CD14-positive monocyte (primary cell): ENCODE data around the gene C18orf63. TPM values are rescaled to one million over a fixed set of nuclear protein-coding genes. Genes with fewer than 3 reads are reported as not detected.

Experiments
- DNase-seq, 3 donors: peaks; one replicate each; pipeline ENCODE4 v3.0.0-alpha.2; 2011 to 2022
- H2AFZ ChIP-seq: 2 replicates; pipeline ENCODE4 v1.6.0; 2012; ENCODE audit warnings: mild to moderate bottlenecking, low read depth, low read length, inconsistent platforms; ENCODE audit not compliant: insufficient read depth, poor library complexity, severe bottlenecking
- H3K27ac ChIP-seq, 2 donors: 1 replicate in 1 of 2; 2 replicates in 1 of 2; pipeline ENCODE4 v1.5.1; 2012 to 2013; ENCODE audit warnings: low read length in 2 of 2, control low read depth in 1 of 2, inconsistent platforms in 1 of 2, low read depth in 1 of 2, mild to moderate bottlenecking in 1 of 2
- H3K27me3 ChIP-seq, 2 donors: one replicate each; pipeline versions ENCODE4 v1.6.0 to v1.6.1; 2011 to 2013; ENCODE audit warnings: low read length in 2 of 2; ENCODE audit not compliant: control insufficient read depth in 2 of 2, insufficient read depth in 2 of 2
- H3K36me3 ChIP-seq, 2 donors: replicated peaks in 1 of 2; 1 replicate in 1 of 2; 2 replicates in 1 of 2; pipeline versions ENCODE4 v1.5.1 to v1.6.1; 2012 to 2013; ENCODE audit warnings: low read length in 2 of 2, control low read depth in 1 of 2, inconsistent platforms in 1 of 2, mild to moderate bottlenecking in 1 of 2; ENCODE audit not compliant: insufficient read depth in 2 of 2, control insufficient read depth in 1 of 2
- H3K4me1 ChIP-seq, 2 donors: 1 replicate in 1 of 2; 2 replicates in 1 of 2; pipeline versions ENCODE4 v1.5.1 to v1.6.1; 2012 to 2013; ENCODE audit warnings: low read length in 2 of 2, control low read depth in 1 of 2, inconsistent platforms in 1 of 2, mild to moderate bottlenecking in 1 of 2, moderate library complexity in 1 of 2; ENCODE audit not compliant: insufficient read depth in 2 of 2, control insufficient read depth in 1 of 2
- H3K4me2 ChIP-seq: replicated peaks from 2 replicates; pipeline ENCODE3; 2012; ENCODE audit warnings: low read length, moderate library complexity, mild to moderate bottlenecking; ENCODE audit not compliant: poor library complexity, severe bottlenecking; ENCODE audit errors: extremely low read depth
- H3K4me3 ChIP-seq, 3 experiments: fragments of 200-600 bp in 1 of 3; sonication (generic) in 1 of 3; replicated peaks in 1 of 3; 1 replicate in 2 of 3; 2 replicates in 1 of 3; pipeline ENCODE4 v1.5.1; 2011 to 2013; ENCODE audit warnings: low read length in 3 of 3, mild to moderate bottlenecking in 3 of 3, control low read depth in 2 of 3, low read depth in 2 of 3, inconsistent platforms in 1 of 3, moderate library complexity in 1 of 3
- H3K79me2 ChIP-seq: 2 replicates; pipeline ENCODE4 v1.6.0; 2012; ENCODE audit warnings: mild to moderate bottlenecking, control low read depth, inconsistent platforms, low read length, moderate library complexity; ENCODE audit not compliant: insufficient read depth
- H3K9ac ChIP-seq: 2 replicates; pipeline ENCODE4 v1.6.0; 2017; ENCODE audit warnings: low read length, mild to moderate bottlenecking; ENCODE audit not compliant: insufficient read depth, poor library complexity, severe bottlenecking
- H3K9me3 ChIP-seq, 2 donors: replicated peaks in 1 of 2; 1 replicate in 1 of 2; 2 replicates in 1 of 2; pipeline versions ENCODE4 v1.5.1 to v1.6.1; 2012 to 2013; ENCODE audit warnings: low read length in 2 of 2, control low read depth in 1 of 2; ENCODE audit not compliant: control insufficient read depth in 1 of 2, insufficient read depth in 1 of 2
- H4K20me1 ChIP-seq: 2 replicates; pipeline ENCODE4 v1.6.0; 2012; ENCODE audit warnings: mild to moderate bottlenecking, low read length, control low read depth, moderate library complexity; ENCODE audit not compliant: insufficient read depth
- H3K27ac Mint-ChIP-seq, 7 donors: one replicate each; pipeline ENCODE4 v1.8.0; 2020; ENCODE audit warnings: mild to moderate bottlenecking in 7 of 7, mixed read lengths in 7 of 7, moderate library complexity in 6 of 7, inconsistent platforms in 2 of 7
- H3K27me3 Mint-ChIP-seq, 3 donors: one replicate each; pipeline ENCODE4 v1.8.0; 2021 to 2022; ENCODE audit warnings: low read depth in 3 of 3, mild to moderate bottlenecking in 3 of 3, mixed read lengths in 3 of 3, moderate library complexity in 3 of 3, inconsistent platforms in 1 of 3
- H3K36me3 Mint-ChIP-seq, 2 donors: one replicate each; pipeline ENCODE4 v1.8.0; 2020; ENCODE audit warnings: mixed read lengths in 2 of 2, inconsistent platforms in 1 of 2, mild to moderate bottlenecking in 1 of 2
- H3K4me1 Mint-ChIP-seq: one replicate; pipeline ENCODE4 v1.8.0; 2020; ENCODE audit warnings: mild to moderate bottlenecking, mixed read lengths
- H3K4me3 Mint-ChIP-seq, 2 donors: one replicate each; pipeline ENCODE4 v1.8.0; 2020; ENCODE audit warnings: mild to moderate bottlenecking in 2 of 2, mixed read lengths in 2 of 2, moderate library complexity in 1 of 2
- H3K9me3 Mint-ChIP-seq, 7 donors: one replicate each; pipeline ENCODE4 v1.8.0; 2020 to 2022; ENCODE audit warnings: mixed read lengths in 7 of 7, mild to moderate bottlenecking in 6 of 7, moderate library complexity in 6 of 7, inconsistent platforms in 2 of 7
- CTCF ChIP-seq: fragments of 200-600 bp; IDR thresholded peaks from one replicate; pipeline ENCODE4 v1.8.0; 2022; ENCODE audit warnings: antibody characterized with exemption, mild to moderate bottlenecking
- WGBS: methylation state at CpG from one replicate; pipeline ENCODE4 v1.1.5; 2013; ENCODE audit warnings: missing lambda C conversion rate; ENCODE audit not compliant: insufficient coverage; 5-methylcytosine and 5-hydroxymethylcytosine counted together
- intact Hi-C, 2 donors: fragments of 100-400 bp; cut with micrococcal nuclease; formaldehyde crosslinking; loops; one replicate each; pipeline versions ENCODE4 v1.15.0 to v1.15.1; 2023
- polyA plus RNA-seq, 3 donors: library from polyadenylated mRNA; depleted of rRNA in 1 of 3; unstranded in 2 of 3; stranded (reverse) in 1 of 3; fragments of 300-500 nt in 2 of 3; fragments of >200 nt in 1 of 3; fragmentation: Illumina TruSeq in 2 of 3; gene quantifications; 1 replicate in 2 of 3; 2 replicates in 1 of 3; pipeline ENCODE4 v1.2.3, GENCODE V29; 2012 to 2021

Gene C18orf63
- polyA plus RNA-seq, 3 donors, result not detected

DNA sequence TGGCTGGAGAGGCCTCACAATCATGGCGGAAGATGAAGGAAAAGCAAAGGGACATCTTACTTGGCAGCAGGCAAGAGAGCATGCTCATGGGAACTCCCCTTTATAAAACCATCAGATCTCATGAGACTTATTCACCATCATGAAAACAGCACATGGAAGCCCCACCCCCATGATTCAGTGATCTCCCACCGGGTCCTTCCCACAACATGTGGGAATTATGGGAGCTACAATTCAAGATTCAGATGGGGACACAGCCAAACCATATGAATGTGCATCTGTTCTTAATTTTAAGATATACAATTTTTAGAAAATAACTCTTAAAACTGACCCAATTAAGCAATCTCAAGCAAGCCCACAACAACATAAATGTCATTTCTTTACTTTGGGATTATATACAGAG is 12.6 kb downstream of the C18orf63 start:
- Histone ChIP-seq H3K36me3 (no peaks in the 10 kb centered on the region), H3K9me3 (peaks cover 2 to 3% of the 10 kb centered on the region in 2 donors), H3K27ac (no peak overlapping the region), H3K4me3 (no peak overlapping the region), H3K4me1 (no peaks in the 10 kb centered on the region), H2AFZ (no peak overlapping the region), H3K27me3 (peaks cover 0 to 2% of the 10 kb centered on the region in 2 donors), H3K79me2 (no peaks in the 10 kb centered on the region), H4K20me1 (no peaks in the 10 kb centered on the region), H3K4me2 (no peak overlapping the region), H3K9ac (no peak overlapping the region)
- Mint-ChIP-seq H3K9me3 (peaks cover 0 to 3% (median 1%) of the 10 kb centered on the region in 7 donors), H3K4me1 (no peaks in the 10 kb centered on the region), H3K27ac (no peak overlapping the region), H3K4me3 (no peak overlapping the region), H3K27me3 (peaks cover 0 to 3% (median 0%) of the 10 kb centered on the region in 3 donors), H3K36me3 (no peaks in the 10 kb centered on the region)
- WGBS, result no CpG with 5 or more reads among the region's 2 CpGs
- TF ChIP-seq CTCF, result no peak
- DNase-seq, result no peak
- intact Hi-C loops, result no loop called here

- Mint-ChIP-seq H3K4me3 (no peak overlapping the region), H3K27ac (no peak overlapping the region), H3K4me1 (peaks cover 8% of the 10 kb centered on the region), H3K9me3 (peaks cover 0 to 8% (median 6%) of the 10 kb centered on the region in 7 donors), H3K36me3 (no peaks in the 10 kb centered on the region), H3K27me3 (peaks cover 0 to 3% (median 0%) of the 10 kb centered on the region in 3 donors)
- intact Hi-C loops, result no loop called here
- H2AFZ ChIP-seq, result no peak overlapping the region
- H3K9ac ChIP-seq, result no peak overlapping the region
- no peaks in the 10 kb centered on the region for H3K79me2 ChIP-seq
- WGBS, result no CpG with 5 or more reads among the region's 1 CpG
- no peak overlapping the region for H3K4me2 ChIP-seq
- H3K27me3 ChIP-seq, result peaks cover 0 to 2% of the 10 kb centered on the region in 2 donors
- TF ChIP-seq CTCF, result no peak
- H3K9me3 ChIP-seq, result peaks cover 6 to 7% of the 10 kb centered on the region in 2 donors
- H3K4me1 ChIP-seq, result peaks cover 8 to 9% of the 10 kb centered on the region in 2 donors
- H4K20me1 ChIP-seq, result no peaks in the 10 kb centered on the region
- DNase-seq, result no peak
- H3K36me3 ChIP-seq, result no peaks in the 10 kb centered on the region
- no peak overlapping the region for H3K4me3 ChIP-seq
- no peak overlapping the region for H3K27ac ChIP-seq
Measured at GRCh38 chr18:74329688-74330205, 14.1 kb downstream of the C18orf63 start.
